ENCODE measurements around the gene CDC42BPG.

CDC42BPG gene

GRCh38 chr11:64814712-64815187, 29.7 kb downstream of the CDC42BPG start:
- no peak overlapping the region for H3K27ac ChIP-seq
- no peak for DNase-seq (ENCODE audit: low read depth, low spot score)

- no peak for DNase-seq (ENCODE audit: low read depth, low spot score)
Measured at GRCh38 chr11:64813826-64814225, 30.6 kb downstream of the CDC42BPG start.

GRCh38 chr11:64810891-64811272, 33.6 kb downstream of the CDC42BPG start:
- H3K27ac ChIP-seq = peak overlapping the region; percentile 45
- DNase-seq (ENCODE audit: low read depth, low spot score) = no peak

More at GRCh38 chr11:64813826-64814225, 30.6 kb downstream of the CDC42BPG start:
- H3K27ac ChIP-seq = no peak overlapping the region

DNA sequence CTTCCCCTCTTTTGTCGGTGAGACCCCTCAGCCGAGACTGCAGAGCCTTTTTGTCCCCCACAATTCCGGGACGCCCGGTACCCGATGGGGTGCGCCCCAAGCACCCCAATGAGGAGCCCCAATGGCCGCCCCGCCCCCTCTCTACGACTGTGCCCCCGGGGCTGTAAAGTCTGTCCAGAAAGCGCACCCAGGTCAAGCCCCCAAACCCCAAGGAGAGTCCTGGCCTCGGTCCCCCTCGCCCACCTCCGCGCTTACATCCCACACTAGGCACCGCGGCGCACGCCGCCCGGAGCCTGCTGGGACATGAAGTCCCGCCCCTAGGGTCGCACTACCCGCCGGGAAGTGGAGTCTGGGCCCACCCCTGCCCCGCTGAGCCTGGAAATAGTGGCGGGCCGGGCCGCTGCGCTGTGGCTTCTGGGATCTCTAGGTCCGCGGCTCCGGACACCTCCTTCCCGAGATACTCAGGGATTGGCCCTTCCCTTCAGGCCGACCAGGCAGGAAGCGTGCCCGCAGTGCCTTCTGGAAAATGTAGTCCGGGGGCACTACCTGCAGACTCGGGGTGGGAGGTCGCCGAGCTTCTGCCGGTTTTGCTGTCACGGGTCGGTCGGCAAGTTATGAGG, 34.1 kb downstream of the CDC42BPG start, which contains the start of gene MEN1:
MEN1 (minus strand) TSS at position 281 of the 620 bp plus-strand sequence. CDS start 442 bp downstream, outside the sequence.
- DNase-seq (ENCODE audit: low read depth, low spot score) = peak; percentile 49
- H3K27ac ChIP-seq = peak within 1 kb of the TSS; percentile 45

GRCh38 chr11:64809781-64810241, 34.6 kb downstream of the CDC42BPG start:
- H3K27ac ChIP-seq = peak overlapping the region; percentile 45
- peak; percentile 6 for DNase-seq (ENCODE audit: low read depth, low spot score)

DNA sequence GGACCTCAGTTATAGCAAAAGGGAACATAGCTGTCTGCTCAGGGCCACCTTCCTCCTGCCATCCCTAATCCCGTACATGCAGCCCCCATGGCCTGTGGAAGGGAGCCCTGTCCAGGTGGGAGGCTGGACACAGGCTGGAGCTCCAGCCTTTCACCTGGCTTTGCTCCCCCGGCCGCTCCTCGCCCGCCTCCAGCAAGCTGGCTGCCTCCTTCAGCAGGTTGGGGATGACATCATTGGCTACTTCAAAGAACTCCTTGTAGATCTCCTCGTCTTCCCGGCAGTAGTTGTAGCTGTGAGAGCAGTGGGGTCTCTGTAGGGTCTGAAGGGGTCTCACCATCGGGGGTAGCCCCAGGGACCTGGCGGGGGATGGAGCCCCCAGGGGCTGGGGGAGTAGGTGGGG, 39.0 kb downstream of the CDC42BPG start:
- H3K27ac ChIP-seq = no peak overlapping the region
- no peak for DNase-seq (ENCODE audit: low read depth, low spot score)

GRCh38 chr11:64804346-64805210, 39.9 kb downstream of the CDC42BPG start:
- H3K27ac ChIP-seq = peak overlapping the region; percentile 88
- DNase-seq (ENCODE audit: low read depth, low spot score) = no peak

DNA sequence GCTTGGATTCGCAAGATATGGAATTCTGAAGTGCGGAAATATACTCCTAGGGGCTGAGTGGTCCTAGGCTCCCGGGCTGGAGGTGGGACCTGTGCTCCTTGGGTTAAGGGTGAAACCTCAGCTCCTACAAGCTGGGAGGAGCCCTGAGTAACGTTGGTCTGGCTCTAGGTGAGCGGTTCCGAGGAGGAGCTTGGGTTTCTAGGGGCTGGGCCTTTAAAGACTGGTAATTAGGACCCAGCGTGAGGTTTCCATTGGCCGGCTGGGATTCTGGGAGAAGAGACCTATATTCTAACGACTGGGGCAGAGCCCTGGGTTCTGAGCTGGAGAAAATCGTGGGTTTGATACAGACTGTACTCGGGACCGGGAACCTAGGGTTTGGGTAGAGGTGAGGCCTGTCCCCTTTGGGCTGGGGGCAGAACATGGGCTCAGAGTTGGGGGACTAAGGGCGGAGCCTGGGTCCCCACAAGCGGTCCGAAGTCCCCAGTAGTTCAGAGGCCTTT, 40.6 kb downstream of the CDC42BPG start:
- DNase-seq (ENCODE audit: low read depth, low spot score) = no peak
- H3K27ac ChIP-seq = peak overlapping the region; percentile 88

GRCh38 chr11:64803158-64803845, 41.2 kb downstream of the CDC42BPG start, which contains the start of gene MAP4K2:
TSS of gene MAP4K2 (minus strand) at chr11:64803214. CDS start at chr11:64803149, 65 bp downstream.
- DNase-seq (ENCODE audit: low read depth, low spot score) = peak; percentile 5

DNA sequence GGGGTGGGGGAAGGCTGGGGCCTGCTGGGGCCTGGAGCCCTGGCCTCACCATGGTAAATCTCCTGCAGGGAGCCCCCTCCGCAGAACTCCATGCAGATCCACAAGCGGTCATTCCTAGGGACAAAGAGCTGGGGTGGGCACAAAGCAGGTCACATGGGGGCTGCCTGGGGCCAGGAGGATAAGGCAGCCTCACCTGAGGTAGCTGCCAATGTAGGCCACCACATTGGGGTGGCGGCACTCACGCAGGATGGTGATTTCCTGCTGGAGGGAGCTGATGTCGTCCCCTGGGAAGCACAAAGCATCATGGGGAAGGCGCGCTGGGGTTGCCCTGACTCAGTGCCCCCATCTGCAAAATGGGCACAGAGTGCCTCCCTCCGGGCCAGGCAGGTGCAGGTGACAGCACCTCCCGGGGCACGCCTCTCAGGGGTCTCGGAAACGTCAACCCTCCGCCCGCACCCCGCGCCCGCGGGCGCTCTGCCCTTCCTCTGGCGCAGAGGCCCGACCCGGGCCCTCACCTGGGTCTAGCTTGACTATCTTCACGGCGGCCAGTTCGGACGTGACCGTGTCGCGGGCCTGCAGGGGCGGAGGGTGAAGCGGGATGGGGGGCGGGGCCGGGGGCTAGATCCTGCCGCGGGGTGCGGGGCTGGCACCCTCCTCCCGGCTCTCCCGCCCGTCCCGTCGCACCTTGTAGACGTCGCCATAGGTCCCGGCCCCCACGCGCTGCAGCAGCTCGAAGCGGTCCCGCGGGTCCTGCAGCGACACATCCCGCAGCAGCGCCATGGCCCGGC, 41.9 kb downstream of the CDC42BPG start:
- H3K27ac ChIP-seq = no peak overlapping the region
- DNase-seq (ENCODE audit: low read depth, low spot score) = no peak

More at GRCh38 chr11:64803158-64803845, 41.2 kb downstream of the CDC42BPG start, which contains the start of gene MAP4K2:
- peak within 1 kb of the TSS; percentile 88 for H3K27ac ChIP-seq

DNA sequence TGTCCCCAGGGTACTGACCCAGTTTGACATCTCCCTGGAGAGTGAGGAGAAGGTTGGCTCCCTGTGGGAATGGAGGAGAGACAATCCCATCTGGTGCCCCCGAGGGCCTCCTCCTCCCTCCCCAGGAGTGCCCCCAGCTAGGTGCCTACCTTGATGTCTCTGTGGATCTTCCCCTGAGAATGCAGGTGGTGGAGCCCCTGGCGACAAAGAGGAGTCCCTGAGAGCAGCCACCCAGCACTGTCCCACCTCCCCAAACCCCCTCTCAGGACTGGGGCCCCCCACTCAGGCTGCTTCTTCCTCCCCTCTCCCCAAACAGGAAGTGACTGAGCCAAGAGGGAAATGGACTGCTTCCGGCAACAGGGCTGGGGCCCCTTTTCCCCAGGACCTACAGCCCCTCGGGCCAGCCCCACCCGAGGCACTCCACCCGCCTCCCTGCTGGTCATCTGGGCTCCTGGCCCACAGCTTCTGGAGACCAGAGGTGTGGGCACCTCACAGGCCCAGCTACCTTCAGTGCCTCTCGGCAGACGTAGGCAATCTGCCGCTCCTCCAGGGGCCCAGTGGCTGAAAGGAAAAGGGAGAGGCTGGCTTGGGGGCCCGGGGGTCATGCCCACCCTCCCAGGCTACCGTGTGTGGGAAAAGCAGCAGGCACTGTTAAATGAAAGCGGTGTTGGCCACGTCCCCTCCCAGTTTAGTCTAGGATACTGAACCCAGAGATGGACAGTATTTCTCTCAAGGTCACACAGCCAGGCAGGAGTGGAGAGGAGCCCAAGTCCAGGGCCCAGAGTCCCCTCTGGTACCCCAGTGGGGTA, 42.7 kb downstream of the CDC42BPG start:
- no peak for DNase-seq (ENCODE audit: low read depth, low spot score)
- no peak overlapping the region for H3K27ac ChIP-seq

DNA sequence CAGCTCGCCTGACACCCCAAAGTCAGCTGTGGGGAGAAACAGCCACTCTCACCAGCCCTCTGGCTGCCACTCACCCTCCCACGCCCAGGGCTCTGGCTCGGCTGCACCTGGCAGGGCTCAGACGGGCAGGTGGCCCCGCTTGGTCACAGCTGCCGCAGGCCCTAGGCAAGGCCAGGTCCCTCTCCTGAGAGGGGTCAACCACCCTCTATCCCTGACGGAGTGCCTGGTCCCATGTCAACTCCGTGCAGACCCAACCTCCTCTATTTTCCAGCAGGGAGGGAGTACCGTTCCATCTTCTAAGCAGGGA, 43.3 kb downstream of the CDC42BPG start:
- DNase-seq (ENCODE audit: low read depth, low spot score) = no peak
- no peak overlapping the region for H3K27ac ChIP-seq

DNA sequence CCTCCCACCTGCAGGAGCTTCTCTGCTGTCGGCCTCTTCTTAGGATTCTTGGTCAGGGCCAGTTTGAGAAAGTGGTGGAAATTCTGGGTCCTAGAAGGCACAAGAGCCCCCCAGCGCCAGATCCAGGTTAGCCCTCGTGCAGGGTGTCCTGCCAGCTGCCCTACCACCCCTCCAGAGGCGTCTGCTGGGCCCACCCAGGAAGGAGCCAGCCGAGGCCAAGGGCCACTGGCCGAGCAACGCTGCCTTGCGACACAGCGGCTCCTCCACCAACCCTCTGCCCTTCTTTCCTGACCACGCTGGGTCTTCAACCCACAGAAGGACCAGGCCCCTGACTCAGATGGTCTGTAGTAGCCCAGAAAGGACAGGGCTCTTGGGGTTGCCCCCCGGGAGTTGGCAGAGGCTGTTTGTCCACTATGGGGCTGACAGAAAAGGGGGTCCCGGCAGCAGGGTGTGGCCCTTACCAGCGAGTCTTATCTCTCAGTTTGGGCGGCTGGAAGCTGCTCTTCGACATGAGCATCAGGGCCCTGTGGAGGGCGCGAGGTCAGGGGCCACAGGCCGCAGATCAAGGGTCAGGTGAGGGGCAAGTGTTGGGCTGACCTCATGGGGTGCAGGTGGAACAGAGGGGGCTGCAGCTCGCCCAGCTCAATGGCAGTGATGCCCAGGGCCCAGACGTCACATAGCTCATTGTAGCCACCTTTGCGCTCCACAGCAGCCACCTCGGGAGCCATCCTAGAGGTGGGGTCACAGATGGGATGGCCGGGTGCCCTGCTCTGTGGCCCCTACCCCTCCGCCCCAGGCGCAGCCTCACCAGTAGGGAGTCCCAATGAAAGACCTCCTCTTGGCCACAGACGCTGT, 43.9 kb downstream of the CDC42BPG start:
- H3K27ac ChIP-seq = no peak overlapping the region
- no peak for DNase-seq (ENCODE audit: low read depth, low spot score)

GRCh38 chr11:64799623-64800302, 44.7 kb downstream of the CDC42BPG start:
- no peak for DNase-seq (ENCODE audit: low read depth, low spot score)
- H3K27ac ChIP-seq = no peak overlapping the region

DNA sequence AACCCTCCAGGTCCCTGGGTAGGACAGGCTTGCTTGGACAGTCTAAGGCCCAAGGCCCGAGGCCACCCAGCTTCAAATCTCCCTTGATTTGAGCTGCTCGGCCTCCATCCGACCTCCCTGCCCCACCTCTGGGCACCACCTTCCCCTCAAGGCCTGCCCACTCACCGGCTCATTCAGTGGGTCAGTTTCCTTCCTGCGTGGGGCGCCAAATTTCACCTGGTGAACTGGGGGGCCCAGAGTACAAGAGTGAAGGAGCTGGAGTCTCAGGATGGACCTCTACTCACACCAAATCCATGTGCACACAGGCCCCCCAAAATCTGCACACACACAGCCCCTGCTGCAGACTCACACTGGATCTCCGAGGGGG, 45.2 kb downstream of the CDC42BPG start:
- no peak for DNase-seq (ENCODE audit: low read depth, low spot score)
- no peak overlapping the region for H3K27ac ChIP-seq

- DNase-seq (ENCODE audit: low read depth, low spot score) = no peak
- no peak overlapping the region for H3K27ac ChIP-seq
Measured at GRCh38 chr11:64796757-64797541, 47.5 kb downstream of the CDC42BPG start.
